Hepatocyte (in vitro differentiated cells): ENCODE results near the gene SDE2.

ENCODE experiments used
- CTCF ChIP-seq: fragments of 200-600 bp; sonication (generic); IDR thresholded peaks from 2 replicates; pipeline ENCODE4 v1.5.1; 2016; ENCODE audit warnings: antibody characterized with exemption, mild to moderate bottlenecking; ENCODE audit not compliant: poor library complexity
- EZH2 ChIP-seq: fragments of 200-600 bp; sonication (generic); IDR thresholded peaks from 2 replicates; pipeline ENCODE4 v1.6.1; 2016; ENCODE audit warnings: antibody characterized with exemption, mild to moderate bottlenecking, borderline replicate concordance

GRCh38 chr1:226029568-226030225 is 30.6 kb upstream of the SDE2 start:
- TF ChIP-seq CTCF (no peak), EZH2 (no peak)
